ENCODE measurements around the gene ADAM30. TPM values are rescaled to one million over a fixed set of nuclear protein-coding genes. Genes with fewer than 3 reads are reported as not detected.

Gene ADAM30
- total RNA-seq, 1 donor from 2014 or later: not detected

DNA sequence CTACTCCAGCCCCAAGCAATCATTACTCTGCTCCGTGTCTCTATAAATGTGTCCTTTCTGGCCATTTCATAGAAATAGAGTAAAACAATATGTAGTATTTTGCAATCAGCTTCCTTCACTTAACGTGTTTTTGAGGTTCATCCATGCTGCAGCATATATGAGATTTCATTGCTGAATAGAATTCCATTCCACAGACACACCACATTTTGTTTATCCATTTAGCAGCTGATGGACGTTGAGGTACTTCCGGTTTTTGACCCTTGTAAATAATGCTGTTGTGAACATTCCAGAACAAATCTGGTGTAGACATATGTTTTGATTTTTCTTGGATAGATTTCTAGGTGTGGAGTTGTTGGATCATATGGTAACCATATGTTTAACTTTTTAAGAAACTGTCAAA, 30.7 kb downstream of the ADAM30 start:
- Mint-ChIP-seq H3K4me3 (no peak overlapping the region), H3K9me3 (no peaks in the 10 kb centered on the region), H3K27me3 (ENCODE audit: insufficient read depth, low read depth) (peaks cover 2% of the 10 kb centered on the region), H3K36me3 (no peaks in the 10 kb centered on the region), H3K4me1 (no peaks in the 10 kb centered on the region), H3K27ac (no peak overlapping the region)
- no peak overlapping the region for H2AFZ ChIP-seq (replicated peaks)
- DNase-seq (ENCODE audit: low spot score): no peak
- no peaks in the 10 kb centered on the region for H4K20me1 ChIP-seq (ENCODE audit: low read depth)
- H3K36me3 ChIP-seq: no peaks in the 10 kb centered on the region
- H3K4me1 ChIP-seq: no peaks in the 10 kb centered on the region
- no peaks in the 10 kb centered on the region for H3K79me2 ChIP-seq (ENCODE audit: low read depth)
- H3K9ac ChIP-seq: no peak overlapping the region
- no peaks in the 10 kb centered on the region for H3K9me3 ChIP-seq (ENCODE audit: low read depth)
- H3K4me2 ChIP-seq: no peak overlapping the region
- H3F3A ChIP-seq (ENCODE audit: low read depth): no peaks in the 10 kb centered on the region
- no peak overlapping the region for H3K27ac ChIP-seq
- no peak for TF ChIP-seq EZH2phosphoT487 (IDR thresholded peaks at IDR 0.05)
- TF ChIP-seq EZH2 (IDR thresholded peaks at IDR 0.05): no peak
- TF ChIP-seq, protein P1, sequence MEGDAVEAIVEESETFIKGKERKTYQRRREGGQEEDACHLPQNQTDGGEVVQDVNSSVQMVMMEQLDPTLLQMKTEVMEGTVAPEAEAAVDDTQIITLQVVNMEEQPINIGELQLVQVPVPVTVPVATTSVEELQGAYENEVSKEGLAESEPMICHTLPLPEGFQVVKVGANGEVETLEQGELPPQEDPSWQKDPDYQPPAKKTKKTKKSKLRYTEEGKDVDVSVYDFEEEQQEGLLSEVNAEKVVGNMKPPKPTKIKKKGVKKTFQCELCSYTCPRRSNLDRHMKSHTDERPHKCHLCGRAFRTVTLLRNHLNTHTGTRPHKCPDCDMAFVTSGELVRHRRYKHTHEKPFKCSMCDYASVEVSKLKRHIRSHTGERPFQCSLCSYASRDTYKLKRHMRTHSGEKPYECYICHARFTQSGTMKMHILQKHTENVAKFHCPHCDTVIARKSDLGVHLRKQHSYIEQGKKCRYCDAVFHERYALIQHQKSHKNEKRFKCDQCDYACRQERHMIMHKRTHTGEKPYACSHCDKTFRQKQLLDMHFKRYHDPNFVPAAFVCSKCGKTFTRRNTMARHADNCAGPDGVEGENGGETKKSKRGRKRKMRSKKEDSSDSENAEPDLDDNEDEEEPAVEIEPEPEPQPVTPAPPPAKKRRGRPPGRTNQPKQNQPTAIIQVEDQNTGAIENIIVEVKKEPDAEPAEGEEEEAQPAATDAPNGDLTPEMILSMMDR (IDR thresholded peaks at IDR 0.05): no peak
- peaks cover 11% of the 10 kb centered on the region for H3K27me3 ChIP-seq
- no peak overlapping the region for H3K4me3 ChIP-seq

DNA sequence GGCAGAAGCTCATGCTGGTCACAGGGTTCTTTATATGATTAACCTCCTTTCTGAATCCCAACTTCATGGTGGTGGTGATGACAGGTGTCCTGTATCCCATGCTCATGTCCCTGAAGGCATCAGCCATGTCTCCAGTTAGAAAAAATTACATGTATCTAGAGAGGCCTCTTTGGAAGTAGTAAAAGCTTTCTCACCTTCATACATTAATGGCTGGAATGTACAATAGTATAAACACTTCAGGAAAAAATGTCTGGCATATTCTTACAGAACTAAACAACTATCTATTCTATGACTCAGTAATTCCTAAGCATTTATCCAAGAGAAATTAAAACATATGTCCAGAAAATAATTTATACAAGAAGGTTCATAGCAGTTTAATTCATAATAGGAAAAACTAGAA, 34.0 kb downstream of the ADAM30 start:
- Histone ChIP-seq H3K36me3 (no peaks in the 10 kb centered on the region), H3K4me2 (no peak overlapping the region), H3K27ac (no peak overlapping the region), H4K20me1 (ENCODE audit: low read depth) (no peaks in the 10 kb centered on the region), H2AFZ (replicated peaks) (no peak overlapping the region), H3K4me3 (no peak overlapping the region), H3K9ac (no peak overlapping the region), H3K27me3 (peaks cover 11% of the 10 kb centered on the region), H3F3A (ENCODE audit: low read depth) (no peaks in the 10 kb centered on the region), H3K9me3 (ENCODE audit: low read depth) (no peaks in the 10 kb centered on the region), H3K79me2 (ENCODE audit: low read depth) (no peaks in the 10 kb centered on the region), H3K4me1 (no peaks in the 10 kb centered on the region)
- TF ChIP-seq, protein P1 (IDR thresholded peaks at IDR 0.05): no peak
- no peak for TF ChIP-seq EZH2 (IDR thresholded peaks at IDR 0.05)
- no peak for TF ChIP-seq EZH2phosphoT487 (IDR thresholded peaks at IDR 0.05)
- Mint-ChIP-seq H3K27me3 (ENCODE audit: insufficient read depth, low read depth) (peaks cover 4% of the 10 kb centered on the region), H3K9me3 (no peaks in the 10 kb centered on the region), H3K27ac (no peak overlapping the region), H3K4me1 (peaks cover 12% of the 10 kb centered on the region), H3K36me3 (no peaks in the 10 kb centered on the region), H3K4me3 (no peak overlapping the region)
- DNase-seq (ENCODE audit: low spot score): no peak

DNA sequence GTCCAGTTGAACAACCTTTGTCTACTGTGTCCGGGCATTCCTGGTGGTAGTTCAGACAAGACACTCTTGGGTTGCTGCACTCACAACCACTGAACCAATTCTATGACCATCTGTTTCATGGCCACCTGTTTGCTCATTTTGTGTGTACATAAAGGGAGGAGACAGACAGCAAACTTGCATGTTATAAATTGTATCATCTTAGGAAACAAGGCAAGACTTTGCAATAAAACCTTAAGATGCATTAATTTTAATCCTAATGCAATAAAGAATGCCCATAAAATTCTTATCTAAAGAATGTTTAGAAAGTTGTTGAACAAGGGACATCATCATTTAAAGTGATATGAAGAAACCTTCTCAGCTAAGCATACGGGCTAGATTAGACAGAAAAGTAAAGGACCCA, 34.8 kb downstream of the ADAM30 start:
- Mint-ChIP-seq H3K9me3 (no peaks in the 10 kb centered on the region), H3K27ac (no peak overlapping the region), H3K27me3 (ENCODE audit: insufficient read depth, low read depth) (peaks cover 4% of the 10 kb centered on the region), H3K4me1 (peaks cover 12% of the 10 kb centered on the region), H3K36me3 (no peaks in the 10 kb centered on the region), H3K4me3 (no peak overlapping the region)
- Histone ChIP-seq H3K36me3 (no peaks in the 10 kb centered on the region), H3K9ac (no peak overlapping the region), H3K4me3 (no peak overlapping the region), H3K4me1 (no peaks in the 10 kb centered on the region), H3K27me3 (peaks cover 11% of the 10 kb centered on the region), H3K9me3 (ENCODE audit: low read depth) (no peaks in the 10 kb centered on the region), H3F3A (ENCODE audit: low read depth) (no peaks in the 10 kb centered on the region), H2AFZ (replicated peaks) (no peak overlapping the region), H3K4me2 (no peak overlapping the region), H3K27ac (no peak overlapping the region), H3K79me2 (ENCODE audit: low read depth) (no peaks in the 10 kb centered on the region), H4K20me1 (ENCODE audit: low read depth) (no peaks in the 10 kb centered on the region)
- no peak for DNase-seq (ENCODE audit: low spot score)
- TF ChIP-seq, protein P1 (IDR thresholded peaks at IDR 0.05): no peak
- TF ChIP-seq EZH2phosphoT487 (IDR thresholded peaks at IDR 0.05) (no peak), EZH2 (IDR thresholded peaks at IDR 0.05) (no peak)

Data from neural progenitor cell (in vitro differentiated cells).